Panc1 (cell line): ENCODE results near the gene TFEB. TPM values are rescaled to one million over a fixed set of nuclear protein-coding genes. Genes with fewer than 3 reads are reported as not detected.

Experiments used
- ATAC-seq: fragments of 200-7000 bp; cut with Tn5 transposase; 2 replicates; pipeline ENCODE4 v1.9.1; 2020; ENCODE audit warnings: mild to moderate bottlenecking, moderate library complexity
- BruUV-seq: library from RNA; stranded (reverse); fragments of 400-500 nt; replicated peaks from 2 replicates; lab custom pipeline; 2021; lab: Mats Ljungman, UMichigan
- CTCF ChIA-PET: fragments of 300-600 bp; sonication (Branson Sonifier 250); formaldehyde crosslinking; loops from one replicate; lab custom pipeline; 2022; ENCODE audit warnings: antibody characterized with exemption; lab: Charles Lee
- POLR2A ChIA-PET: fragments of 300-600 bp; sonication (Branson Sonifier 250); formaldehyde crosslinking; loops from one replicate; lab custom pipeline; 2022; ENCODE audit warnings: antibody characterized with exemption; lab: Charles Lee
- DNase-seq: peaks from one replicate; pipeline ENCODE4 v3.0.0-alpha.2; 2010; ENCODE audit warnings: low read depth, low spot score
- H3K27ac ChIP-seq: 2 replicates; pipeline ENCODE4 v1.5.1; 2011; ENCODE audit warnings: mild to moderate bottlenecking, low read length, inconsistent platforms
- H3K27me3 ChIP-seq: fragments of 200-500 bp; sonication (Bioruptor generic); 2 replicates; pipeline ENCODE4 v1.6.0; 2014; ENCODE audit warnings: low read length, inconsistent platforms; ENCODE audit not compliant: control insufficient read depth, insufficient read depth
- H3K36me3 ChIP-seq: fragments of 200-500 bp; sonication (Bioruptor generic); 2 replicates; pipeline ENCODE4 v1.5.1; 2014; ENCODE audit warnings: inconsistent platforms, mild to moderate bottlenecking, low read length, moderate library complexity; ENCODE audit not compliant: control insufficient read depth, insufficient read depth
- H3K4me1 ChIP-seq: 2 replicates; pipeline ENCODE4 v1.5.1; 2011; ENCODE audit warnings: inconsistent platforms, mild to moderate bottlenecking, low read length, moderate library complexity; ENCODE audit not compliant: control insufficient read depth, insufficient read depth
- H3K4me3 ChIP-seq, 2 experiments: 2 replicates each; pipeline ENCODE4 v1.5.1; 2011 to 2012; ENCODE audit warnings: low read depth in 2 of 2, low read length in 2 of 2, mild to moderate bottlenecking in 2 of 2, inconsistent platforms in 1 of 2, moderate library complexity in 1 of 2
- H3K9me3 ChIP-seq: fragments of 200-500 bp; sonication (Bioruptor generic); 2 replicates; pipeline ENCODE4 v1.5.1; 2014; ENCODE audit warnings: low read depth, mild to moderate bottlenecking, inconsistent platforms, low read length, moderate library complexity; ENCODE audit not compliant: control insufficient read depth, insufficient read depth
- POLR2AphosphoS5 ChIP-seq: IDR thresholded peaks from 2 replicates; pipeline ENCODE4 v1.6.1; 2012; ENCODE audit warnings: mild to moderate bottlenecking, low read depth, low read length, moderate library complexity
- SIN3A ChIP-seq: IDR thresholded peaks from 2 replicates; pipeline ENCODE4 v1.6.1; 2012; ENCODE audit warnings: low read depth, mild to moderate bottlenecking, low read length, moderate library complexity, borderline replicate concordance; ENCODE audit not compliant: insufficient read depth
- TCF7L2 ChIP-seq: IDR thresholded peaks from 2 replicates; pipeline ENCODE4 v1.6.1; 2011; ENCODE audit warnings: mild to moderate bottlenecking, low read depth, low read length, inconsistent platforms
- in situ Hi-C: cut with HindIII; loops from 2 replicates; pipeline ENCODE4 v1.10.0; 2016; ENCODE audit warnings: low sequenced_read_pairs, low pct_unique_long_range_greater_than_20kb
- intact Hi-C: fragments of 100-400 bp; cut with micrococcal nuclease; formaldehyde crosslinking; loops from one replicate; pipeline ENCODE4 v1.10.0; 2022; ENCODE audit not compliant: unreplicated experiment
- total RNA-seq: library from RNA; stranded (reverse); gene quantifications from one replicate; pipeline ENCODE4 v1.2.1, GENCODE V29; 2021; ENCODE audit not compliant: unreplicated experiment
- TF ChIP-seq, protein P1 (sequence below), 2 experiments: IDR thresholded peaks; 2 replicates each; pipeline ENCODE4 v1.6.1; 2011 to 2012; ENCODE audit warnings: low read depth in 2 of 2, control low read depth in 1 of 2, low read length in 1 of 2, mild to moderate bottlenecking in 1 of 2, moderate library complexity in 1 of 2; ENCODE audit not compliant: insufficient read depth in 1 of 2
- TF ChIP-seq, protein P2 (sequence below): fragments of 450-650 bp; IDR thresholded peaks from 2 replicates; pipeline ENCODE4 v1.5.1; 2017; ENCODE audit warnings: mild to moderate bottlenecking

The TFEB gene
- total RNA-seq, 1 experiment from 2014 or later = 13.3 TPM

DNA sequence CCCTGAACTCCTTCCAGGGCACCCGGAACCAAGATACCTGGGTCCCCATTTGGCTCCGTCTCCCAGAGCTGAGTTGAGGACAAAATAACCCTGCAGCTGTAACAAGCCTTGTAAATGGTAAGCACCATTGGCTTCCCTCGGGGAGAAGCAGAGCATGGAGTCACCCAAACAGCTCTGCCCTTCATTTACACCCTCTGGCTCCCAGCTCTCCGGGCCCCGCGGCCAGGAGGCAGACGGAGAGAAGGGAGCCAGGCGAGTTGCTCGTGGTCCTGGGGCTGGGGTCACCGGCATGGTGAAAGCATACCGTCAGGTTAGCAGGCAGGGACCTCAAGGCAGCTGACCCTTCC, 2.1 kb downstream of the TFEB start:
- H3K27ac ChIP-seq = peak overlapping the region; percentile 77
- no TSS peak for BruUV-seq
- H3K36me3 ChIP-seq = no peaks in the 10 kb centered on the region; the same call in 1 of the 2 replicates
- no peaks in the 10 kb centered on the region for H3K9me3 ChIP-seq
- ChIA-PET POLR2A (interaction anchor here (0.5 to 0.6 kb wide), 3 partner anchors 39 to 868 kb away, joined by 3 to 5 read pairs (median 4); no protein-coding TSS in a partner anchor), CTCF (interaction anchor here (0.6 to 1.6 kb wide), 2 partner anchors 54 to 317 kb away, joined by 4 to 15 read pairs; partner anchors contain the start of gene TOMM6)
- in situ Hi-C loops = no loop called here
- peaks cover 14% of the 10 kb centered on the region for H3K4me1 ChIP-seq
- no peak for ATAC-seq
- peak overlapping the region; percentile 64 to 86 for H3K4me3 ChIP-seq
- H3K27me3 ChIP-seq = no peaks in the 10 kb centered on the region
- no peak for DNase-seq
- TF ChIP-seq POLR2AphosphoS5 (no peak), SIN3A (no peak), TCF7L2 (no peak)
- TF ChIP-seq, protein P1, sequence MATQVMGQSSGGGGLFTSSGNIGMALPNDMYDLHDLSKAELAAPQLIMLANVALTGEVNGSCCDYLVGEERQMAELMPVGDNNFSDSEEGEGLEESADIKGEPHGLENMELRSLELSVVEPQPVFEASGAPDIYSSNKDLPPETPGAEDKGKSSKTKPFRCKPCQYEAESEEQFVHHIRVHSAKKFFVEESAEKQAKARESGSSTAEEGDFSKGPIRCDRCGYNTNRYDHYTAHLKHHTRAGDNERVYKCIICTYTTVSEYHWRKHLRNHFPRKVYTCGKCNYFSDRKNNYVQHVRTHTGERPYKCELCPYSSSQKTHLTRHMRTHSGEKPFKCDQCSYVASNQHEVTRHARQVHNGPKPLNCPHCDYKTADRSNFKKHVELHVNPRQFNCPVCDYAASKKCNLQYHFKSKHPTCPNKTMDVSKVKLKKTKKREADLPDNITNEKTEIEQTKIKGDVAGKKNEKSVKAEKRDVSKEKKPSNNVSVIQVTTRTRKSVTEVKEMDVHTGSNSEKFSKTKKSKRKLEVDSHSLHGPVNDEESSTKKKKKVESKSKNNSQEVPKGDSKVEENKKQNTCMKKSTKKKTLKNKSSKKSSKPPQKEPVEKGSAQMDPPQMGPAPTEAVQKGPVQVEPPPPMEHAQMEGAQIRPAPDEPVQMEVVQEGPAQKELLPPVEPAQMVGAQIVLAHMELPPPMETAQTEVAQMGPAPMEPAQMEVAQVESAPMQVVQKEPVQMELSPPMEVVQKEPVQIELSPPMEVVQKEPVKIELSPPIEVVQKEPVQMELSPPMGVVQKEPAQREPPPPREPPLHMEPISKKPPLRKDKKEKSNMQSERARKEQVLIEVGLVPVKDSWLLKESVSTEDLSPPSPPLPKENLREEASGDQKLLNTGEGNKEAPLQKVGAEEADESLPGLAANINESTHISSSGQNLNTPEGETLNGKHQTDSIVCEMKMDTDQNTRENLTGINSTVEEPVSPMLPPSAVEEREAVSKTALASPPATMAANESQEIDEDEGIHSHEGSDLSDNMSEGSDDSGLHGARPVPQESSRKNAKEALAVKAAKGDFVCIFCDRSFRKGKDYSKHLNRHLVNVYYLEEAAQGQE (IDR thresholded peaks at IDR 0.05; ENCODE audit: insufficient read depth in 1 of 2, low read depth in 2 of 2, low read length in 1 of 2) = no peak
- TF ChIP-seq, protein P2, sequence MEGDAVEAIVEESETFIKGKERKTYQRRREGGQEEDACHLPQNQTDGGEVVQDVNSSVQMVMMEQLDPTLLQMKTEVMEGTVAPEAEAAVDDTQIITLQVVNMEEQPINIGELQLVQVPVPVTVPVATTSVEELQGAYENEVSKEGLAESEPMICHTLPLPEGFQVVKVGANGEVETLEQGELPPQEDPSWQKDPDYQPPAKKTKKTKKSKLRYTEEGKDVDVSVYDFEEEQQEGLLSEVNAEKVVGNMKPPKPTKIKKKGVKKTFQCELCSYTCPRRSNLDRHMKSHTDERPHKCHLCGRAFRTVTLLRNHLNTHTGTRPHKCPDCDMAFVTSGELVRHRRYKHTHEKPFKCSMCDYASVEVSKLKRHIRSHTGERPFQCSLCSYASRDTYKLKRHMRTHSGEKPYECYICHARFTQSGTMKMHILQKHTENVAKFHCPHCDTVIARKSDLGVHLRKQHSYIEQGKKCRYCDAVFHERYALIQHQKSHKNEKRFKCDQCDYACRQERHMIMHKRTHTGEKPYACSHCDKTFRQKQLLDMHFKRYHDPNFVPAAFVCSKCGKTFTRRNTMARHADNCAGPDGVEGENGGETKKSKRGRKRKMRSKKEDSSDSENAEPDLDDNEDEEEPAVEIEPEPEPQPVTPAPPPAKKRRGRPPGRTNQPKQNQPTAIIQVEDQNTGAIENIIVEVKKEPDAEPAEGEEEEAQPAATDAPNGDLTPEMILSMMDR = no peak
- intact Hi-C loops = loop anchor here (10.0 kb wide), 1 partner anchor 51 kb away; the partner anchor contains the start of genes PRICKLE4 and TOMM6

DNA sequence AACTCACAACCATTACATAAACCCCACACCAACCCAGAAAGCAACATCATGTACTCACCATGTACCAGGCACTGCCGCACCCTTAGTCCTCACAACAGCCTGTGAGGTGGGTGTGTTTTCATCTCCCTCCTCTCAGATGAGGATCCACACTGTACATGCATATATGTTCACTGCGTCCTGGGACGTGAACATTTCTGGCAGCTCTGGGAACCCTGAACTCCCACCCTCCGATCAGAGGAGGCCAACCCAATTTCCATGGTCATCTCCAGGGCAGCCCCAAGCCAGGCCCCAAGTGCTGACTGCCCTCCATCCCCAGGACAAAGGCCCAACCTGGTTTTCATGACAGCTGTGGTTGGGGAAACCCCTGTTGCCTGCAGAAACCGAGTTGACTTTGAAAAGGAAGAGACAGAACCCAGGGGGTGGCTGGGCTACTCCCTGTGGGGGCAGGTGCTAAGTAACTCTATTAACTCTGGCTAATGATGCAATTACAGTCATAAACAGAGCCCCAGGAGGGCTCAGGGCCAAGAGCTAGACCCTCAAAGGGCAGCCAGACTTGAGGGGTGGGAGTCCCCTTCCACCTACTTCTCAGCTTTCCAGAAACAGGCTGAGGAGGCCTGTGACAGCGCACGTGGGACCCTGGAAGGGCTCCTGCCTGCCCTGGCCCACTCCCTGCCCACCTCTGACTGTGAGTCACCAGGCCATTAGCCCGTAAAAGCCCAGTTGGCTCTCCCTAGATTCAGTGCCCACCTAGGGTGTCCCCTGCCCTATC, 2.6 kb downstream of the TFEB start:
- TF ChIP-seq POLR2AphosphoS5 (no peak), TCF7L2 (no peak), SIN3A (no peak)
- TF ChIP-seq, protein P2 = no peak
- TF ChIP-seq, protein P1 (IDR thresholded peaks at IDR 0.05; ENCODE audit: insufficient read depth in 1 of 2, low read depth in 2 of 2, low read length in 1 of 2) = no peak
- in situ Hi-C loops = no loop called here
- Histone ChIP-seq H3K9me3 (no peaks in the 10 kb centered on the region), H3K36me3 (no peaks in the 10 kb centered on the region; the same call in 1 of the 2 replicates), H3K4me1 (peaks cover 14% of the 10 kb centered on the region), H3K4me3 (peak overlapping the region; percentile 64 to 86), H3K27me3 (no peaks in the 10 kb centered on the region), H3K27ac (peak overlapping the region; percentile 77)
- DNase-seq (no peak), ATAC-seq (no peak)
- ChIA-PET POLR2A (interaction anchor here (0.5 kb wide), 1 partner anchor 868 kb away, joined by 4 read pairs; no protein-coding TSS in a partner anchor), CTCF (no interaction called here)
- intact Hi-C loops = loop anchor here (10.0 kb wide), 1 partner anchor 52 kb away; the partner anchor contains the start of genes PRICKLE4 and TOMM6
- BruUV-seq = no TSS peak
